Subcutaneous abdominal adipose tissue (tissue), 5 donors: ENCODE data around the gene ABR.
"Not testable (repeated sequence)": the region's sequence is repeated elsewhere in the genome, so short reads cannot be mapped to it uniquely, and the experiment has no call there.

ENCODE experiments used
- H3K27ac ChIP-seq: one replicate; pipeline ENCODE4 v1.7.0; 2013; ENCODE audit warnings: low read depth, mild to moderate bottlenecking, inconsistent platforms, low read length, moderate library complexity
- H3K27me3 ChIP-seq, 5 donors: one replicate each; pipeline ENCODE4 v1.7.0; 2013; ENCODE audit warnings: low read length in 5 of 5, inconsistent platforms in 1 of 5; ENCODE audit not compliant: control insufficient read depth in 5 of 5, insufficient read depth in 4 of 5
- H3K36me3 ChIP-seq, 5 donors: one replicate each; pipeline ENCODE4 v1.7.0; 2013; ENCODE audit warnings: low read length in 5 of 5; ENCODE audit not compliant: control insufficient read depth in 5 of 5, insufficient read depth in 5 of 5
- H3K4me1 ChIP-seq, 5 donors: one replicate each; pipeline ENCODE4 v1.7.0; 2013; ENCODE audit warnings: low read length in 5 of 5, mild to moderate bottlenecking in 3 of 5, moderate library complexity in 1 of 5; ENCODE audit not compliant: control insufficient read depth in 5 of 5, insufficient read depth in 5 of 5
- H3K4me3 ChIP-seq, 5 donors: one replicate each; pipeline ENCODE4 v1.7.0; 2013; ENCODE audit warnings: low read length in 5 of 5, low read depth in 1 of 5
- H3K9ac ChIP-seq, 5 donors: one replicate each; pipeline ENCODE4 v1.7.0; 2013; ENCODE audit warnings: low read length in 5 of 5, mild to moderate bottlenecking in 4 of 5, moderate library complexity in 3 of 5
- H3K9me3 ChIP-seq, 5 donors: one replicate each; pipeline ENCODE4 v1.7.0; 2013; ENCODE audit warnings: low read length in 5 of 5; ENCODE audit not compliant: control insufficient read depth in 5 of 5
- donor health status: healthy.
- donor health status: healthy.
- donor health status: healthy.
- donor health status: healthy.
- donor health status: healthy.

ABR gene

GRCh38 chr17:1152582-1152981 lies 27.2 kb downstream of the ABR start:
- H3K27ac ChIP-seq, H3K27me3 ChIP-seq, H3K9me3 ChIP-seq, H3K9ac ChIP-seq, H3K4me3 ChIP-seq: not testable (repeated sequence)
- H3K36me3 ChIP-seq = peaks cover 0 to 18% (median 8%) of the 10 kb centered on the region in 5 donors
- peaks cover 0 to 12% (median 3%) of the 10 kb centered on the region in 5 donors for H3K4me1 ChIP-seq

GRCh38 chr17:1150863-1151600 lies 28.7 kb downstream of the ABR start:
- no peak overlapping the region for H3K27ac ChIP-seq

GRCh38 chr17:1149869-1150268 lies 29.9 kb downstream of the ABR start:
- H3K27me3 ChIP-seq = no peaks in the 10 kb centered on the region
- peaks cover 0 to 12% (median 3%) of the 10 kb centered on the region in 5 donors for H3K4me1 ChIP-seq
- H3K9me3 ChIP-seq = no peaks in the 10 kb centered on the region
- no peak overlapping the region for H3K9ac ChIP-seq
- H3K36me3 ChIP-seq = peaks cover 0 to 16% (median 8%) of the 10 kb centered on the region in 5 donors
- H3K4me3 ChIP-seq = no peak overlapping the region
- no peak overlapping the region for H3K27ac ChIP-seq

More at GRCh38 chr17:1150863-1151600, 28.7 kb downstream of the ABR start:
- H3K9ac ChIP-seq = no peak overlapping the region
- H3K4me3 ChIP-seq = no peak overlapping the region
- H3K4me1 ChIP-seq = peaks cover 0 to 12% (median 3%) of the 10 kb centered on the region in 5 donors
- H3K36me3 ChIP-seq = peaks cover 0 to 16% (median 8%) of the 10 kb centered on the region in 5 donors
- H3K9me3 ChIP-seq = no peaks in the 10 kb centered on the region
- H3K27me3 ChIP-seq = no peaks in the 10 kb centered on the region

- H3K9me3 ChIP-seq = no peaks in the 10 kb centered on the region
- no peaks in the 10 kb centered on the region for H3K27me3 ChIP-seq
- peaks cover 0 to 16% (median 8%) of the 10 kb centered on the region in 5 donors for H3K36me3 ChIP-seq
- H3K4me3 ChIP-seq = no peak overlapping the region
- no peak overlapping the region for H3K9ac ChIP-seq
- peaks cover 0 to 12% (median 0%) of the 10 kb centered on the region in 5 donors for H3K4me1 ChIP-seq
- H3K27ac ChIP-seq = no peak overlapping the region
Observed at GRCh38 chr17:1147664-1148063, 32.1 kb downstream of the ABR start.

GRCh38 chr17:1146561-1147265 lies 33.1 kb downstream of the ABR start:
- no peak overlapping the region for H3K27ac ChIP-seq
- no peak overlapping the region for H3K4me3 ChIP-seq
- H3K4me1 ChIP-seq = peaks cover 0 to 12% (median 0%) of the 10 kb centered on the region in 5 donors
- peaks cover 0 to 16% (median 8%) of the 10 kb centered on the region in 5 donors for H3K36me3 ChIP-seq
- H3K27me3 ChIP-seq = no peaks in the 10 kb centered on the region
- no peaks in the 10 kb centered on the region for H3K9me3 ChIP-seq
- H3K9ac ChIP-seq = no peak overlapping the region

GRCh38 chr17:1145311-1145986 lies 34.3 kb downstream of the ABR start:
- Histone ChIP-seq H3K4me1 (peaks cover 0 to under 1% (median 0%) of the 10 kb centered on the region in 5 donors), H3K9ac (no peak overlapping the region), H3K27ac (no peak overlapping the region)

GRCh38 chr17:1144162-1144561 lies 35.6 kb downstream of the ABR start:
- Histone ChIP-seq H3K4me1 (no peaks in the 10 kb centered on the region), H3K9ac (no peak overlapping the region), H3K27ac (no peak overlapping the region), H3K4me3 (no peak overlapping the region), H3K9me3 (no peaks in the 10 kb centered on the region), H3K36me3 (peaks cover 0 to 3% (median 0%) of the 10 kb centered on the region in 5 donors), H3K27me3 (no peaks in the 10 kb centered on the region)

More at GRCh38 chr17:1145311-1145986, 34.3 kb downstream of the ABR start:
- no peaks in the 10 kb centered on the region for H3K27me3 ChIP-seq
- H3K36me3 ChIP-seq = peaks cover 0 to 12% (median 8%) of the 10 kb centered on the region in 5 donors
- no peaks in the 10 kb centered on the region for H3K9me3 ChIP-seq
- no peak overlapping the region for H3K4me3 ChIP-seq

GRCh38 chr17:1143573-1143972 lies 36.2 kb downstream of the ABR start:
- no peaks in the 10 kb centered on the region for H3K4me1 ChIP-seq
- no peak overlapping the region for H3K4me3 ChIP-seq
- no peak overlapping the region for H3K27ac ChIP-seq
- no peaks in the 10 kb centered on the region for H3K27me3 ChIP-seq
- H3K36me3 ChIP-seq = peaks cover 0 to 3% (median 0%) of the 10 kb centered on the region in 5 donors
- H3K9me3 ChIP-seq = no peaks in the 10 kb centered on the region
- no peak overlapping the region for H3K9ac ChIP-seq

GRCh38 chr17:1142561-1142971 lies 37.2 kb downstream of the ABR start:
- Histone ChIP-seq H3K9me3 (no peaks in the 10 kb centered on the region), H3K27ac (no peak overlapping the region)

More at GRCh38 chr17:1142561-1142971, 37.2 kb downstream of the ABR start:
- H3K4me3 ChIP-seq = no peak overlapping the region
- H3K4me1 ChIP-seq = no peaks in the 10 kb centered on the region
- H3K36me3 ChIP-seq = no peaks in the 10 kb centered on the region
- H3K27me3 ChIP-seq = no peaks in the 10 kb centered on the region
- no peak overlapping the region for H3K9ac ChIP-seq
